ENCODE data around the gene MKRN2.

- TF ChIP-seq SREBF2 (IDR thresholded peaks at IDR 0.05) (no peak), POLR2A (IDR thresholded peaks at IDR 0.05; ENCODE audit: low read length) (no peak), CTCF (IDR thresholded peaks at IDR 0.05) (no peak), CHD2 (IDR thresholded peaks at IDR 0.05; ENCODE audit: low read length, partially characterized antibody) (no peak), NR3C1 (IDR thresholded peaks at IDR 0.05) (no peak), EP300 (IDR thresholded peaks at IDR 0.05) (no peak; a peak in 1 of 5 replicates), ZFP36 (IDR thresholded peaks at IDR 0.05; ENCODE audit: borderline replicate concordance, partially characterized antibody) (no peak), ZNF302 (CRISPR knock-in tag; IDR thresholded peaks at IDR 0.05) (no peak)
Observed at GRCh38 chr3:12521010-12521409, 35.9 kb upstream of the MKRN2 start.

Data from A549 (cell line).